Endothelial cell of umbilical vein (primary cell): Measurements from ENCODE around the gene ANKRD12. TPM values are rescaled to one million over a fixed set of nuclear protein-coding genes. Genes with fewer than 3 reads are reported as not detected.

Experiments used
- BruUV-seq: library from RNA; stranded (reverse); fragments of 400-500 nt; replicated peaks from 2 replicates; lab custom pipeline; 2021; lab: Mats Ljungman, UMichigan
- CTCF ChIA-PET: fragments of 300-600, 350-600 bp; sonication (Branson Sonifier 250); formaldehyde crosslinking; loops from one replicate; lab custom pipeline; 2021; ENCODE audit warnings: antibody characterized with exemption, inconsistent platforms; lab: Charles Lee
- POLR2A ChIA-PET: fragments of 300-600, 350-600 bp; sonication (Branson Sonifier 250); formaldehyde crosslinking; loops from one replicate; lab custom pipeline; 2021; ENCODE audit warnings: antibody characterized with exemption, inconsistent platforms; lab: Charles Lee
- DNase-seq: peaks from one replicate; pipeline ENCODE4 v3.0.0-alpha.2; 2011; ENCODE audit warnings: low read depth, low spot score
- FAIRE-seq: peaks from 2 replicates; lab custom pipeline; 2011; peaks lifted over from hg19 to GRCh38; lab: Jason Lieb, UNC
- H2AFZ ChIP-seq: 2 replicates; pipeline ENCODE4 v1.6.0; 2012; ENCODE audit warnings: low read depth, low read length, control low read depth, inconsistent platforms
- H3K27ac ChIP-seq: 2 replicates; pipeline ENCODE4 v1.5.1; 2011; ENCODE audit warnings: low read depth, mild to moderate bottlenecking, control low read depth, low read length, moderate library complexity; ENCODE audit not compliant: insufficient read depth
- H3K27me3 ChIP-seq, 2 experiments: 2 replicates each; pipeline versions ENCODE4 v1.6.0 to v1.6.1; 2011; ENCODE audit warnings: low read length in 2 of 2, mixed read lengths in 1 of 2; ENCODE audit not compliant: control insufficient read depth in 2 of 2, insufficient read depth in 2 of 2
- H3K36me3 ChIP-seq, 2 experiments: 2 replicates in 1 of 2; 3 replicates in 1 of 2; pipeline ENCODE4 v1.5.1; 2011; ENCODE audit warnings: low read length in 2 of 2, mild to moderate bottlenecking in 1 of 2, moderate library complexity in 1 of 2; ENCODE audit not compliant: control insufficient read depth in 2 of 2, insufficient read depth in 2 of 2; ENCODE audit errors: extremely low read depth in 1 of 2
- H3K4me1 ChIP-seq: 3 replicates; pipeline ENCODE4 v1.5.1; 2011; ENCODE audit warnings: mild to moderate bottlenecking, low read length; ENCODE audit not compliant: control insufficient read depth, insufficient read depth; ENCODE audit errors: extremely low read depth
- H3K4me2 ChIP-seq: 2 replicates; pipeline ENCODE4 v1.6.1; 2011; ENCODE audit warnings: low read length, control low read depth, mixed read lengths; ENCODE audit not compliant: insufficient read depth
- H3K4me3 ChIP-seq, 3 experiments: fragments of 200-600 bp in 1 of 3; sonication (generic), shearing (Covaris generic) in 1 of 3; replicated peaks in 1 of 3; 2 replicates each; pipeline ENCODE4 v1.5.1; 2011 to 2016; ENCODE audit warnings: control low read depth in 3 of 3, low read length in 3 of 3, mild to moderate bottlenecking in 2 of 3, inconsistent platforms in 1 of 3, low read depth in 1 of 3, moderate library complexity in 1 of 3; ENCODE audit not compliant: insufficient read depth in 1 of 3
- H3K79me2 ChIP-seq: 2 replicates; pipeline ENCODE4 v1.6.0; 2012; ENCODE audit warnings: low read length, inconsistent platforms; ENCODE audit not compliant: control insufficient read depth, insufficient read depth
- H3K9ac ChIP-seq: replicated peaks from 2 replicates; pipeline ENCODE3; 2011; ENCODE audit warnings: low read length, control low read depth; ENCODE audit not compliant: insufficient read depth; ENCODE audit errors: extremely low read depth
- H3K9me1 ChIP-seq: replicated peaks from 3 replicates; pipeline ENCODE4 v1.6.0; 2011; ENCODE audit warnings: mild to moderate bottlenecking, low read length; ENCODE audit not compliant: control insufficient read depth, insufficient read depth; ENCODE audit errors: extremely low read depth
- H3K9me3 ChIP-seq: replicated peaks from 2 replicates; pipeline ENCODE4 v1.5.1; 2012; ENCODE audit warnings: low read length, inconsistent platforms; ENCODE audit not compliant: control insufficient read depth, insufficient read depth
- H4K20me1 ChIP-seq: replicated peaks from 2 replicates; pipeline ENCODE3; 2011; ENCODE audit warnings: mild to moderate bottlenecking, low read length; ENCODE audit not compliant: control insufficient read depth, insufficient read depth; ENCODE audit errors: extremely low read depth
- EZH2 ChIP-seq: IDR thresholded peaks from 2 replicates; pipeline ENCODE4 v1.6.1; 2012; ENCODE audit warnings: borderline replicate concordance, low read depth, mild to moderate bottlenecking, moderate library complexity, low read length, inconsistent platforms; ENCODE audit not compliant: severe bottlenecking
- FOS ChIP-seq: IDR thresholded peaks from 2 replicates; pipeline ENCODE4 v1.6.1; 2011; ENCODE audit warnings: mild to moderate bottlenecking, low read length, moderate library complexity, borderline replicate concordance; ENCODE audit not compliant: insufficient read depth
- GATA2 ChIP-seq: IDR thresholded peaks from 2 replicates; pipeline ENCODE4 v1.7.0; 2011; ENCODE audit warnings: low read depth, mild to moderate bottlenecking, moderate library complexity, mixed read lengths, low read length; ENCODE audit not compliant: insufficient read length, insufficient read depth
- JUN ChIP-seq: IDR thresholded peaks from 2 replicates; pipeline ENCODE4 v1.6.1; 2011; ENCODE audit warnings: borderline replicate concordance, low read depth; ENCODE audit not compliant: insufficient read length, insufficient read depth
- MYC ChIP-seq: IDR thresholded peaks from one replicate; pipeline ENCODE4 v1.6.1; 2011; ENCODE audit warnings: mild to moderate bottlenecking, low read depth, low read length
- POLR2A ChIP-seq: IDR thresholded peaks from 2 replicates; pipeline ENCODE4 v1.6.1; 2012; ENCODE audit warnings: low read depth, mild to moderate bottlenecking, control low read depth, low read length
- POLR2AphosphoS5 ChIP-seq: IDR thresholded peaks from 2 replicates; pipeline ENCODE4 v1.6.1; 2012; ENCODE audit warnings: low read depth, mild to moderate bottlenecking, control low read depth, low read length, moderate library complexity; ENCODE audit not compliant: insufficient read depth
- dilution Hi-C: fragments of 300-500 bp; cut with MboI; formaldehyde crosslinking; loops from one replicate; pipeline ENCODE4 v1.15.0; 2019; ENCODE audit warnings: low sequenced_read_pairs; ENCODE audit not compliant: extremely low pct_ligation_motif_present
- intact Hi-C: fragments of 100-400 bp; cut with micrococcal nuclease; formaldehyde crosslinking; loops from one replicate; pipeline ENCODE4 v1.10.0; 2022
- polyA plus RNA-seq, 4 experiments: library from polyadenylated mRNA; depleted of rRNA in 3 of 4; stranded (reverse) in 3 of 4; unstranded in 1 of 4; fragments of >200 nt; gene quantifications; 2 replicates each; pipeline versions ENCODE4 v1.2.1 to v1.2.3, GENCODE V29; 2011 to 2012; ENCODE audit warnings: missing spikeins in 1 of 4
- total RNA-seq: library from RNA; stranded (reverse); gene quantifications from 2 replicates; pipeline ENCODE4 v1.2.3, GENCODE V29; 2021
- TF ChIP-seq, protein P1 (sequence below): IDR thresholded peaks from 2 replicates; pipeline ENCODE4 v1.6.1; 2011; ENCODE audit not compliant: insufficient read depth, insufficient read length
- TF ChIP-seq, protein P2 (sequence below), 2 donors: IDR thresholded peaks; 1 replicate in 1 of 2; 2 replicates in 1 of 2; pipeline ENCODE4 v1.5.1; 2011; ENCODE audit warnings: low read length in 2 of 2, mild to moderate bottlenecking in 2 of 2, moderate library complexity in 2 of 2, control low read depth in 1 of 2, inconsistent platforms in 1 of 2, low read depth in 1 of 2; ENCODE audit not compliant: insufficient read depth in 1 of 2; ENCODE audit errors: extremely low read depth in 1 of 2

Gene ANKRD12
- total and polyA plus RNA-seq, 2 donors (not counting 3 experiments of a cell fraction or from before 2014, with no cell fraction given): 1.5 to 25.4 TPM

DNA sequence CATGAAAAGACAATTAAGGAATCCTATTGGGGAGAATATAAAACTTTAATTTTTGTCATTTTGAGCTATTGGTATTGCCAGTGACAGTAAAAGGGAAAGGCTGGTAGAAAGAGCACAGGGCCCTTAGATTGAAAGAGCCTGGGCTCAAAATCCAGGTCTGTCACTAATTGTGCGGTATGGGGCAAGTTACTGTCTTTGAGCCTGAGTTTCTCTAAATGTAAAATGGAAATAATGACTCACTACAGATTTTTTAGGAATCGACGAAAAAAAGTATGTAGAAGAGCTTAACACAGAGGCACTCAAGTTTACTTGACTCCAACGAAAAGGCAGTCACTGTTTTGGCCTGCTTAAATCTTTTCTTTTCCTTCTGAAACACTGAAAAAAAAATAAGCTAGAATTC is 27.1 kb upstream of the ANKRD12 start:
- dilution Hi-C loops: no loop called here
- intact Hi-C loops: no loop called here
- no peaks in the 10 kb centered on the region for H3K27me3 ChIP-seq
- no peak for DNase-seq
- H2AFZ ChIP-seq: no peak overlapping the region
- H3K36me3 ChIP-seq: peaks cover 0 to 2% of the 10 kb centered on the region in 2 experiments
- H3K4me3 ChIP-seq: no peak overlapping the region
- H3K9me3 ChIP-seq: no peaks in the 10 kb centered on the region
- peaks cover 27% of the 10 kb centered on the region for H3K4me1 ChIP-seq
- H3K4me2 ChIP-seq: no peak overlapping the region
- FAIRE-seq: no peak
- no peak overlapping the region for H3K9ac ChIP-seq
- H3K9me1 ChIP-seq: no peaks in the 10 kb centered on the region
- H3K27ac ChIP-seq: no peak overlapping the region
- H3K79me2 ChIP-seq: peaks cover 99% of the 10 kb centered on the region
- peaks cover 6% of the 10 kb centered on the region for H4K20me1 ChIP-seq
- CTCF ChIA-PET: interaction anchor here (1.0 to 1.9 kb wide), 7 partner anchors 9 to 407 kb away, joined by 3 to 7 read pairs (median 3); no protein-coding TSS in a partner anchor
- no TSS peak for BruUV-seq
- no peak for TF ChIP-seq POLR2A
- TF ChIP-seq, protein P1, sequence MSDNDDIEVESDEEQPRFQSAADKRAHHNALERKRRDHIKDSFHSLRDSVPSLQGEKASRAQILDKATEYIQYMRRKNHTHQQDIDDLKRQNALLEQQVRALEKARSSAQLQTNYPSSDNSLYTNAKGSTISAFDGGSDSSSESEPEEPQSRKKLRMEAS: no peak
- TF ChIP-seq EZH2: no peak
- TF ChIP-seq MYC: no peak
- TF ChIP-seq GATA2: no peak
- no peak for TF ChIP-seq JUN
- TF ChIP-seq, protein P2, sequence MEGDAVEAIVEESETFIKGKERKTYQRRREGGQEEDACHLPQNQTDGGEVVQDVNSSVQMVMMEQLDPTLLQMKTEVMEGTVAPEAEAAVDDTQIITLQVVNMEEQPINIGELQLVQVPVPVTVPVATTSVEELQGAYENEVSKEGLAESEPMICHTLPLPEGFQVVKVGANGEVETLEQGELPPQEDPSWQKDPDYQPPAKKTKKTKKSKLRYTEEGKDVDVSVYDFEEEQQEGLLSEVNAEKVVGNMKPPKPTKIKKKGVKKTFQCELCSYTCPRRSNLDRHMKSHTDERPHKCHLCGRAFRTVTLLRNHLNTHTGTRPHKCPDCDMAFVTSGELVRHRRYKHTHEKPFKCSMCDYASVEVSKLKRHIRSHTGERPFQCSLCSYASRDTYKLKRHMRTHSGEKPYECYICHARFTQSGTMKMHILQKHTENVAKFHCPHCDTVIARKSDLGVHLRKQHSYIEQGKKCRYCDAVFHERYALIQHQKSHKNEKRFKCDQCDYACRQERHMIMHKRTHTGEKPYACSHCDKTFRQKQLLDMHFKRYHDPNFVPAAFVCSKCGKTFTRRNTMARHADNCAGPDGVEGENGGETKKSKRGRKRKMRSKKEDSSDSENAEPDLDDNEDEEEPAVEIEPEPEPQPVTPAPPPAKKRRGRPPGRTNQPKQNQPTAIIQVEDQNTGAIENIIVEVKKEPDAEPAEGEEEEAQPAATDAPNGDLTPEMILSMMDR (IDR thresholded peaks at IDR 0.05; ENCODE audit: extremely low read depth in 1 of 2, insufficient read depth in 1 of 2, low read depth in 1 of 2, low read length in 2 of 2): no peak
- no peak for TF ChIP-seq FOS
- no peak for TF ChIP-seq POLR2AphosphoS5
- POLR2A ChIA-PET: interaction anchor here (1.6 kb wide), 1 partner anchor 27 kb away, joined by 3 read pairs; the partner anchor contains the start of gene ANKRD12
